Measurements from ENCODE around the gene ANO3. TPM values are rescaled to one million over a fixed set of nuclear protein-coding genes. Genes with fewer than 3 reads are reported as not detected.
"Not testable (repeated sequence)": the region's sequence is repeated elsewhere in the genome, so short reads cannot be mapped to it uniquely, and the experiment has no call there.

The ANO3 gene
- total and polyA plus RNA-seq, 2 donors (not counting 3 experiments of a cell fraction or from before 2014, with no cell fraction given), result not detected

- no peaks in the 10 kb centered on the region for H3K9me3 ChIP-seq (replicated peaks; ENCODE audit: control insufficient read depth, insufficient read depth, low read length)
- no peaks in the 10 kb centered on the region for H3K9me1 ChIP-seq (replicated peaks; ENCODE audit: control insufficient read depth, extremely low read depth, insufficient read depth, low read length)
- no peak overlapping the region for H3K9ac ChIP-seq (replicated peaks; ENCODE audit: extremely low read depth, insufficient read depth, low read length)
- no peak overlapping the region for H2AFZ ChIP-seq (ENCODE audit: low read depth, low read length)
- intact Hi-C loops (cut with micrococcal nuclease) (no loop called here), dilution Hi-C loops (cut with MboI; ENCODE audit: extremely low pct_ligation_motif_present, low sequenced_read_pairs) (no loop called here)
- no peak overlapping the region for H3K27ac ChIP-seq (ENCODE audit: insufficient read depth, low read depth, low read length)
- FAIRE-seq (no peak), DNase-seq (ENCODE audit: low read depth, low spot score) (no peak)
- H3K4me2 ChIP-seq (ENCODE audit: insufficient read depth, low read length), result no peak overlapping the region
- ChIA-PET POLR2A (no interaction called here), CTCF (no interaction called here)
- no peaks in the 10 kb centered on the region for H3K36me3 ChIP-seq (ENCODE audit: control insufficient read depth in 2 of 2, extremely low read depth in 1 of 2, insufficient read depth in 2 of 2, low read length in 2 of 2)
- H3K79me2 ChIP-seq (ENCODE audit: control insufficient read depth, insufficient read depth, low read length), result no peaks in the 10 kb centered on the region
- TF ChIP-seq MYC (IDR thresholded peaks at IDR 0.05; ENCODE audit: low read depth, low read length), result no peak
- TF ChIP-seq POLR2A (IDR thresholded peaks at IDR 0.05; ENCODE audit: low read depth, low read length), result no peak
- no peak for TF ChIP-seq GATA2 (IDR thresholded peaks at IDR 0.05; ENCODE audit: insufficient read depth, insufficient read length, low read depth, low read length)
- no peak for TF ChIP-seq CTCF (IDR thresholded peaks at IDR 0.05; ENCODE audit: extremely low read depth in 1 of 2, insufficient read depth in 1 of 2, low read depth in 1 of 2, low read length in 2 of 2)
- no peak for TF ChIP-seq EZH2 (IDR thresholded peaks at IDR 0.05; ENCODE audit: borderline replicate concordance, low read depth, low read length, severe bottlenecking)
- TF ChIP-seq JUN (IDR thresholded peaks at IDR 0.05; ENCODE audit: borderline replicate concordance, insufficient read depth, insufficient read length, low read depth), result no peak
- no peak for TF ChIP-seq FOS (IDR thresholded peaks at IDR 0.05; ENCODE audit: borderline replicate concordance, insufficient read depth, low read length)
- no peak for TF ChIP-seq POLR2AphosphoS5 (IDR thresholded peaks at IDR 0.05; ENCODE audit: insufficient read depth, low read depth, low read length)
- no peak for TF ChIP-seq MAX (IDR thresholded peaks at IDR 0.05; ENCODE audit: insufficient read depth, insufficient read length)
- no TSS peak for BruUV-seq (replicated peaks)
- no peak overlapping the region for H3K4me3 ChIP-seq (replicated peaks in 1 of 3; ENCODE audit: insufficient read depth in 1 of 3, low read depth in 1 of 3, low read length in 3 of 3)
- no peaks in the 10 kb centered on the region for H3K4me1 ChIP-seq (ENCODE audit: control insufficient read depth, extremely low read depth, insufficient read depth, low read length)
- no peaks in the 10 kb centered on the region for H4K20me1 ChIP-seq (replicated peaks; ENCODE audit: control insufficient read depth, extremely low read depth, insufficient read depth, low read length)
- no peaks in the 10 kb centered on the region for H3K27me3 ChIP-seq (ENCODE audit: control insufficient read depth in 2 of 2, insufficient read depth in 2 of 2, low read length in 2 of 2)
Observed at GRCh38 chr11:26632691-26633159, 300.8 kb downstream of the ANO3 start.

GRCh38 chr11:26643314-26643713, 311.4 kb downstream of the ANO3 start:
- intact Hi-C loops (cut with micrococcal nuclease); FAIRE-seq; H3K36me3 ChIP-seq (ENCODE audit: control insufficient read depth in 2 of 2, extremely low read depth in 1 of 2, insufficient read depth in 2 of 2, low read length in 2 of 2); POLR2A ChIA-PET; H4K20me1 ChIP-seq (replicated peaks; ENCODE audit: control insufficient read depth, extremely low read depth, insufficient read depth, low read length); H3K9me1 ChIP-seq (replicated peaks; ENCODE audit: control insufficient read depth, extremely low read depth, insufficient read depth, low read length); H3K4me1 ChIP-seq (ENCODE audit: control insufficient read depth, extremely low read depth, insufficient read depth, low read length); H3K4me3 ChIP-seq (replicated peaks in 1 of 3; ENCODE audit: insufficient read depth in 1 of 3, low read depth in 1 of 3, low read length in 3 of 3); H2AFZ ChIP-seq (ENCODE audit: low read depth, low read length); dilution Hi-C loops (cut with MboI; ENCODE audit: extremely low pct_ligation_motif_present, low sequenced_read_pairs); H3K4me2 ChIP-seq (ENCODE audit: insufficient read depth, low read length); H3K9ac ChIP-seq (replicated peaks; ENCODE audit: extremely low read depth, insufficient read depth, low read length); H3K27ac ChIP-seq (ENCODE audit: insufficient read depth, low read depth, low read length); CTCF ChIA-PET; H3K79me2 ChIP-seq (ENCODE audit: control insufficient read depth, insufficient read depth, low read length); BruUV-seq (replicated peaks); H3K9me3 ChIP-seq (replicated peaks; ENCODE audit: control insufficient read depth, insufficient read depth, low read length); H3K27me3 ChIP-seq (ENCODE audit: control insufficient read depth in 2 of 2, insufficient read depth in 2 of 2, low read length in 2 of 2); DNase-seq (ENCODE audit: low read depth, low spot score): not testable (repeated sequence)

Measured in endothelial cell of umbilical vein (primary cell).